Nephron (organoid): Measurements from ENCODE around the gene GALNT9.
"Not testable (repeated sequence)": the region's sequence is repeated elsewhere in the genome, so short reads cannot be mapped to it uniquely, and the experiment has no call there.

Experiments used
- H3K27ac Mint-ChIP-seq, 3 experiments: 2 replicates each; pipeline ENCODE4 v1.8.0; 2020; ENCODE audit warnings: mixed read lengths in 3 of 3, mild to moderate bottlenecking in 2 of 3, moderate library complexity in 1 of 3
- H3K27me3 Mint-ChIP-seq: 2 replicates; pipeline ENCODE4 v1.8.0; 2021; ENCODE audit warnings: low read depth, mild to moderate bottlenecking, moderate library complexity, mixed read lengths
- H3K36me3 Mint-ChIP-seq: 2 replicates; pipeline ENCODE4 v1.8.0; 2020; ENCODE audit warnings: low read depth, mixed read lengths
- H3K4me1 Mint-ChIP-seq: 2 replicates; pipeline ENCODE4 v1.8.0; 2020; ENCODE audit warnings: mixed read lengths
- H3K4me3 Mint-ChIP-seq, 3 experiments: 2 replicates each; pipeline ENCODE4 v1.8.0; 2020; ENCODE audit warnings: mild to moderate bottlenecking in 3 of 3, mixed read lengths in 3 of 3, moderate library complexity in 2 of 3
- H3K9me3 Mint-ChIP-seq: 2 replicates; pipeline ENCODE4 v1.8.0; 2020; ENCODE audit warnings: mixed read lengths
- TF ChIP-seq, protein P1 (sequence below), 3 experiments: fragments of 200-600 bp; sonication (generic); IDR thresholded peaks; one replicate each; pipeline ENCODE4 v1.5.0; 2021; ENCODE audit warnings: antibody characterized with exemption in 3 of 3; ENCODE audit not compliant: unreplicated experiment in 3 of 3

GALNT9 gene

DNA sequence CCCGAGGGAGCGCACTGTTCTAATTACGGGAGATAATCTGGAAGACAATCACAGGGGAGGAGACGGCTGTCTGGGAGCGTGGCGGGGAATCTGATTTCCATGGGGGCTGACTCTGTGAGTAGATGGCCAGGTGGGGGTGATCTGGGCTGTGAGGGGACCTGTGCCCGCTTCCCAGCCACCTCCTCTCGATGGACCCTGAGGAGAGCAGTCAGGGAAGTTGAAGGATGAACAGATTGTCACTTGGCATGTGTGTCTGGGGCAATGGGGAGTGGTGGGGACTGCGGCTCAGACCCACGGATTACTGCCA lies 22.6 kb downstream of the GALNT9 start:
- peaks cover 59% of the 10 kb centered on the region for H3K27me3 Mint-ChIP-seq

DNA sequence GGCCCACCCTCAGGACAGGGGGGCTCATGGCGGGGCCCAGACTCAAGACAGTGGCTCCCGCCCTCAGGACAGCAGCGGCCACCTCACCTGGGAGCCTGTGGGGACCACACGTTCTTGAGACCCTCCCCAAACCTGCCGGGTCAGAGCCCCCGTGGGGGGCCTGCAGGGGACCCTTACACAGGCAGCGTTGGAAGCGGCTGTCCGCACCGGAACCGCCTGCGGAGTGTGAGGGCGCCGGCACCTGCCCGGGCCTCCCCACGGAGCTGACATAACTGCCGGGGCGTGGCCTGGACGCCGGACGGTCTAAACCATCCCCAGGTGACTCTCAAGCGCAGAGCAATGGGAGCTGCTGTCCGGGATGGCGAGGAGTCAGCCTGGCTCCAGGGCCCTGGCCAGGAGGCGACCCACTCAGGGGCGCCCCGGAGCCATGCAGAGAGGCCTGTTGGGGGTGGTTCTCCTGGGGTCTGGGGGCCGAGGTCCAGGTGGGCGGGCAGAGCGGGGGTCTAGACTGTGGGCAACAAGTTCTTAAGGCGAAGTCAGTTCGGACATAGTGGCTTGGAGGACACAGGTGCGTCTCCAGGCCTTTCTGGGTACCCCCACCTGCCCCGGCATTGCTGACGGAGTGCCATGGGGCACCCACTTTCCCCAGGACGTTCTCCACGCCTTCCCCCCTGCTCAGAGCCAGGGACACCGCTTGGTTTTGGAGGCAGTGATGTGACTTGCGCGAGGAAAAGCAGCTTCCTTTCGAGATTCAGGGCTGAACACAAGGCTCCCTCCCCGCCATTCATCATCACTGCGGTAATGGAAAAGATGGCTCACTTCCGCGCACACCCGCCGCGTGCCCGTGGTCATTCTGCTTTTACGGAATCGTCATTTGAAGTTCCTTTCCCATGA lies 23.2 kb downstream of the GALNT9 start:
- Mint-ChIP-seq H3K27ac (no peak overlapping the region), H3K4me3 (no peak overlapping the region), H3K27me3 (peaks cover 54% of the 10 kb centered on the region), H3K9me3 (peaks cover 12% of the 10 kb centered on the region), H3K4me1 (peaks cover 18% of the 10 kb centered on the region), H3K36me3 (peaks cover 4% of the 10 kb centered on the region)
- TF ChIP-seq, protein P1, sequence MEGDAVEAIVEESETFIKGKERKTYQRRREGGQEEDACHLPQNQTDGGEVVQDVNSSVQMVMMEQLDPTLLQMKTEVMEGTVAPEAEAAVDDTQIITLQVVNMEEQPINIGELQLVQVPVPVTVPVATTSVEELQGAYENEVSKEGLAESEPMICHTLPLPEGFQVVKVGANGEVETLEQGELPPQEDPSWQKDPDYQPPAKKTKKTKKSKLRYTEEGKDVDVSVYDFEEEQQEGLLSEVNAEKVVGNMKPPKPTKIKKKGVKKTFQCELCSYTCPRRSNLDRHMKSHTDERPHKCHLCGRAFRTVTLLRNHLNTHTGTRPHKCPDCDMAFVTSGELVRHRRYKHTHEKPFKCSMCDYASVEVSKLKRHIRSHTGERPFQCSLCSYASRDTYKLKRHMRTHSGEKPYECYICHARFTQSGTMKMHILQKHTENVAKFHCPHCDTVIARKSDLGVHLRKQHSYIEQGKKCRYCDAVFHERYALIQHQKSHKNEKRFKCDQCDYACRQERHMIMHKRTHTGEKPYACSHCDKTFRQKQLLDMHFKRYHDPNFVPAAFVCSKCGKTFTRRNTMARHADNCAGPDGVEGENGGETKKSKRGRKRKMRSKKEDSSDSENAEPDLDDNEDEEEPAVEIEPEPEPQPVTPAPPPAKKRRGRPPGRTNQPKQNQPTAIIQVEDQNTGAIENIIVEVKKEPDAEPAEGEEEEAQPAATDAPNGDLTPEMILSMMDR (IDR thresholded peaks at IDR 0.05; ENCODE audit: unreplicated experiment in 3 of 3): no peak

More for the DNA sequence above, 22.6 kb downstream of the GALNT9 start:
- H3K4me1 Mint-ChIP-seq: peaks cover 18% of the 10 kb centered on the region
- peaks cover 18% of the 10 kb centered on the region for H3K9me3 Mint-ChIP-seq
- peaks cover 5% of the 10 kb centered on the region for H3K36me3 Mint-ChIP-seq
- TF ChIP-seq, protein P1 (IDR thresholded peaks at IDR 0.05; ENCODE audit: unreplicated experiment in 3 of 3): no peak
- no peak overlapping the region for H3K4me3 Mint-ChIP-seq
- no peak overlapping the region for H3K27ac Mint-ChIP-seq

DNA sequence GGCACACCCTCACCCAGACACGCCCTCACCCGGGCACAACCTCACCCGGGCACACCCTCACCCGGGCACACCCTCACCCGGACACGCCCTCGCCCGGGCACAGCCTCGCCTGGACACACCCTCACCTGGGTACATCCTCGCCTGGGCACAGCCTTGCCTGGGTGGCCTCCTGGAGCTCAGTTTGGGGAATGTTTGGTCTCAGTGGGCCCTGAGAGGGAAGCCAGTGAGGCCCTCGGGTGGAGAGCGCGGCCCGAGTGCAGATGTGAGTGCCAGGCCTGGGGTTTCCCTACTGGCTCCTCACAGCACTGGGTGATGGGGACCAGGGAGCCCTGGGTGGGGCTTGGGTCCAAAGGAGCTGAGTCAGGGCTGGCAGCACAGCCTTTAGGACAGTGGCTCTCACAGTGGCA lies 23.8 kb downstream of the GALNT9 start:
- H3K9me3 Mint-ChIP-seq: peaks cover 6% of the 10 kb centered on the region
- H3K36me3 Mint-ChIP-seq: no peaks in the 10 kb centered on the region
- peaks cover 12% of the 10 kb centered on the region for H3K4me1 Mint-ChIP-seq

DNA sequence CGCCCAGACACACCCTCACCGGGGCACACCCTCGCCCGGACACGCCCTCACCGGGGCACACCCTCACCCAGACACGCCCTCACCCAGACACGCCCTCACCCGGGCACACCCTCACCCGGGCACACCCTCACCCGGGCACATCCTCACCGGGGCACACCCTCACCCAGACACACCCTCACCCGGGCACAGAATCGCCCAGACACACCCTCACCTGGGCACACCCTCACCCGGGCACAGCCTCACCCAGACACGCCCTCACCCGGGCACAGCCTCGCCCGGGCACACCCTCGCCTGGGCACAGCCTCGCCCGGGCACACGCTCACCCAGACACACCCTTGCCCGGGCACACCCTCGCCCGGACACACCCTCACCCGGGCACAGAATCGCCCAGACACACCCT lies 24.5 kb downstream of the GALNT9 start:
- H3K36me3 Mint-ChIP-seq, H3K9me3 Mint-ChIP-seq, H3K4me3 Mint-ChIP-seq, H3K27ac Mint-ChIP-seq, H3K4me1 Mint-ChIP-seq: not testable (repeated sequence)
- H3K27me3 Mint-ChIP-seq: peaks cover 49% of the 10 kb centered on the region

More for the DNA sequence above, 23.8 kb downstream of the GALNT9 start:
- Mint-ChIP-seq H3K27me3 (peaks cover 53% of the 10 kb centered on the region), H3K27ac (no peak overlapping the region), H3K4me3 (no peak overlapping the region)
- TF ChIP-seq, protein P1 (IDR thresholded peaks at IDR 0.05; ENCODE audit: unreplicated experiment in 3 of 3): no peak

DNA sequence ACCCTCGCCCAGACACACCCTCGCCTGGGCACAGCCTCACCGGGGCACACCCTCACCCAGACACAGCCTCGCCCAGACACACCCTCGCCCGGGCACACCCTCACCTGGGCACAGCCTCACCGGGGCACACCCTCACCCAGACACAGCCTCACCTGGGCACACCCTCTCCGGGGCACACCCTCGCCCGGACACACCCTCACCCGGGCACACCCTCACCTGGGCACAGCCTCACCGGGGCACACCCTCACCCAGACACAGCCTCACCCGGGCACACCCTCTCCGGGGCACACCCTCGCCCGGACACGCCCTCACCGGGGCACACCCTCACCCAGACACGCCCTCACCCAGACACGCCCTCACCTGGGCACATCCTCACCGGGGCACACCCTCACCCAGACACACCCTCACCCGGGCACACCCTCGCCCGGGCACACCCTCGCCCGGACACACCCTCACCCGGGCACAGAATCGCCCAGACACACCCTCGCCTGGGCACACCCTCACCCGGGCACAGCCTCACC lies 25.5 kb downstream of the GALNT9 start:
- not testable (repeated sequence) for H3K4me3 Mint-ChIP-seq, H3K4me1 Mint-ChIP-seq, H3K36me3 Mint-ChIP-seq, H3K27ac Mint-ChIP-seq, H3K9me3 Mint-ChIP-seq
- peaks cover 43% of the 10 kb centered on the region for H3K27me3 Mint-ChIP-seq

DNA sequence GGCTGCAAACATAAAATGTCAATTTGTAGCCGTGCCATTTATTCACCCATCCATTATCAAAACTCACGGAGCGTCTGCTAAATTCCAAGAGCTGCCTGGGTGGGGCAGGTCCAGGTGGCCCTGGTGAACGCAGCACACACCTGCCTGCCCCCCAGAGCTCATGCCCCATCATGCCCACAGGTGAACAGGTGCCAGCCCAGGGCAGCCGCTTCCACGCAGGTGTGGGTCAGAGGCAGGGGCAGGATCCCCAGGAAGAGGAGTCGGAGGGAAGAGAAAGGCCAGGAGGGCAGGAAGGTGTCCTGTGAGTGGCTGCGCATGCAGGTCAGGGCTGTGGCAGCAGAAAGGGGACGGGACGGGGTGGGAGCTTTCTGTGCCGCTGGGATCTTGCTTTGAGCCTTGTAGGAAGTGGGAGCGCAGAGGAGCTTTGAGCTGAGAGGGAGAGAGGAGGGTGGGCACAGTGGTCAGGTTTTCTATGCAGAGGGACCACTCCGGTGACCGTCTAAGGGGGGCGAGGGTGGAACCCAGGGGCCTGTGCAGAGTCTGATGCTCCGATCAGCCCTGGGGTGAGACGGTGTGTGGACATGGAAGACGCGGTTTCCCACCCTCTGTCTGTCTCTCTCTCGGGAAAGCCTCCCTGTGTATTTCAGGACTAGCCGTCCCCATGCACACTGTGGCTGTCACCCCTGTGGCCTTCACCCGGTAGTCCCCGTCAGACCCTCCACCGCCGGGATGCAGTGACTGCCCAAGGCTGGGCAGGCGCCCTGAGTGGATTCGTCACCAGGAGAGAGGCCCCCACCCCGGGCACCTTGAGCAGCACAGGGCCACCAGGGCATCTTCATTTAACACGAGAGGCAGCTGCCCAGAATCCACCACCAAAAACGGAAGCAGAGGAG lies 26.7 kb downstream of the GALNT9 start:
- H3K4me3 Mint-ChIP-seq: no peak overlapping the region
- no peaks in the 10 kb centered on the region for H3K36me3 Mint-ChIP-seq
- TF ChIP-seq, protein P1 (IDR thresholded peaks at IDR 0.05; ENCODE audit: unreplicated experiment in 3 of 3): no peak
- peaks cover 1% of the 10 kb centered on the region for H3K4me1 Mint-ChIP-seq
- H3K27ac Mint-ChIP-seq: no peak overlapping the region
- H3K27me3 Mint-ChIP-seq: peaks cover 35% of the 10 kb centered on the region
- H3K9me3 Mint-ChIP-seq: no peaks in the 10 kb centered on the region
